SK-N-SH (cell line): ENCODE results near the gene TRIM42. TPM values are rescaled to one million over a fixed set of nuclear protein-coding genes. Genes with fewer than 3 reads are reported as not detected.

Experiments
- CTCF ChIA-PET: fragments of 300-600, 350-600 bp; formaldehyde crosslinking; extraction: SDS; loops from one replicate; lab custom pipeline; 2021; lab: Yijun Ruan, JAX
- POLR2A ChIA-PET: fragments of 350-600 bp; sonication (Branson Sonifier 250); formaldehyde crosslinking; extraction: SDS; loops from one replicate; lab custom pipeline; 2020; ENCODE audit warnings: antibody characterized with exemption, inconsistent platforms; lab: Yijun Ruan, JAX
- DNase-seq: peaks from one replicate; pipeline ENCODE4 v3.0.0; 2012
- H2AFZ ChIP-seq: fragments of 200-600 bp; sonication (generic); 2 replicates; pipeline ENCODE4 v1.8.1; 2016; ENCODE audit warnings: antibody characterized with exemption, mild to moderate bottlenecking, low read depth
- H3F3A ChIP-seq: fragments of 200-600 bp; sonication (generic); replicated peaks from 2 replicates; pipeline ENCODE3; 2016; ENCODE audit warnings: antibody characterized with exemption, mild to moderate bottlenecking; ENCODE audit not compliant: insufficient read depth
- H3K27ac ChIP-seq, 2 experiments: fragments of 200-500 bp in 1 of 2; fragments of 200-600 bp in 1 of 2; sonication (Bioruptor generic) in 1 of 2; sonication (generic), shearing (Covaris generic) in 1 of 2; 2 replicates each; pipeline versions ENCODE4 v1.5.1 to v1.6.1; 2014 to 2016; ENCODE audit warnings: low read depth in 2 of 2, inconsistent platforms in 1 of 2, low read length in 1 of 2, mild to moderate bottlenecking in 1 of 2, mixed read lengths in 1 of 2
- H3K27me3 ChIP-seq: fragments of 200-600 bp; sonication (generic), shearing (Covaris generic); 2 replicates; pipeline ENCODE4 v1.6.1; 2016; ENCODE audit warnings: mixed run types; ENCODE audit not compliant: insufficient read depth
- H3K36me3 ChIP-seq, 2 experiments: fragments of 200-500 bp in 1 of 2; fragments of 200-600 bp in 1 of 2; sonication (Bioruptor generic) in 1 of 2; sonication (generic) in 1 of 2; replicated peaks in 1 of 2; 2 replicates each; pipeline versions ENCODE3 to v1.5.1; 2014 to 2016; ENCODE audit warnings: low read length in 1 of 2, mild to moderate bottlenecking in 1 of 2; ENCODE audit not compliant: insufficient read depth in 2 of 2, control insufficient read depth in 1 of 2
- H3K4me1 ChIP-seq, 2 experiments: fragments of 200-500 bp in 1 of 2; fragments of 200-600 bp in 1 of 2; sonication (Bioruptor generic) in 1 of 2; sonication (generic), shearing (Covaris generic) in 1 of 2; 2 replicates each; pipeline versions ENCODE4 v1.5.1 to v1.6.1; 2014 to 2016; ENCODE audit warnings: low read depth in 1 of 2, low read length in 1 of 2, mixed run types in 1 of 2; ENCODE audit not compliant: insufficient read depth in 2 of 2, control insufficient read depth in 1 of 2
- H3K4me2 ChIP-seq: fragments of 200-600 bp; sonication (generic), shearing (Covaris generic); 2 replicates; pipeline ENCODE4 v1.6.1; 2017; ENCODE audit warnings: mixed run types
- H3K4me3 ChIP-seq, 2 experiments: fragments of 200-500 bp in 1 of 2; fragments of 200-600 bp in 1 of 2; sonication (Bioruptor generic) in 1 of 2; sonication (generic), shearing (Covaris generic) in 1 of 2; 2 replicates each; pipeline versions ENCODE4 v1.5.1 to v1.8.1; 2014 to 2016; ENCODE audit warnings: low read depth in 2 of 2, inconsistent platforms in 1 of 2, low read length in 1 of 2, mild to moderate bottlenecking in 1 of 2, mixed read lengths in 1 of 2, moderate library complexity in 1 of 2
- H3K79me2 ChIP-seq: fragments of 200-600 bp; sonication (generic); 2 replicates; pipeline ENCODE4 v1.8.1; 2017; ENCODE audit warnings: mild to moderate bottlenecking; ENCODE audit not compliant: insufficient read depth
- H3K9ac ChIP-seq: fragments of 200-600 bp; sonication (generic); 2 replicates; pipeline ENCODE4 v1.6.1; 2017; ENCODE audit warnings: mixed run types
- H3K9me2 ChIP-seq: fragments of 200-600 bp; sonication (generic); 2 replicates; pipeline ENCODE4 v1.6.1; 2017; ENCODE audit warnings: mixed run types
- H3K9me3 ChIP-seq: fragments of 200-600 bp; sonication (generic); 2 replicates; pipeline ENCODE4 v1.6.1; 2017; ENCODE audit warnings: mixed run types, mild to moderate bottlenecking, moderate library complexity
- H4K20me1 ChIP-seq: fragments of 200-600 bp; sonication (generic); 2 replicates; pipeline ENCODE4 v1.6.1; 2017; ENCODE audit warnings: mild to moderate bottlenecking, mixed run types; ENCODE audit not compliant: insufficient read depth
- EZH2phosphoT487 ChIP-seq: fragments of 200-600 bp; sonication (generic); IDR thresholded peaks from 2 replicates; pipeline ENCODE4 v1.6.1; 2017; ENCODE audit warnings: low read depth, mixed run types, mild to moderate bottlenecking, antibody characterized with exemption, moderate library complexity, borderline replicate concordance
- FOSL2 ChIP-seq: IDR thresholded peaks from 2 replicates; pipeline ENCODE4 v1.4.0; 2012; ENCODE audit warnings: low read depth, mild to moderate bottlenecking, moderate library complexity, borderline replicate concordance
- GABPA ChIP-seq: IDR thresholded peaks from 2 replicates; pipeline ENCODE4 v1.4.0; 2012; ENCODE audit warnings: low read depth, mild to moderate bottlenecking
- GATA2 ChIP-seq: sonication (generic); formaldehyde crosslinking; IDR thresholded peaks from 2 replicates; pipeline ENCODE4 v1.5.0; 2020; ENCODE audit warnings: mild to moderate bottlenecking, missing genetic modification reagents
- IRF3 ChIP-seq: fragments of 150-350 bp; IDR thresholded peaks from 2 replicates; pipeline ENCODE4 v1.6.1; 2016; ENCODE audit warnings: mild to moderate bottlenecking, low read depth, low read length
- JUND ChIP-seq: IDR thresholded peaks from 2 replicates; pipeline ENCODE4 v1.4.0; 2012
- MAX ChIP-seq: IDR thresholded peaks from 2 replicates; pipeline ENCODE4 v1.4.0; 2012; ENCODE audit warnings: low read depth
- MXI1 ChIP-seq: IDR thresholded peaks from 2 replicates; pipeline ENCODE4 v1.6.1; 2012; ENCODE audit warnings: mild to moderate bottlenecking, low read depth, low read length, improper control_type of control experiment
- NFIC ChIP-seq: IDR thresholded peaks from 2 replicates; pipeline ENCODE4 v1.4.0; 2012; ENCODE audit warnings: borderline replicate concordance
- NRF1 ChIP-seq: IDR thresholded peaks from 2 replicates; pipeline ENCODE4 v1.6.1; 2012; ENCODE audit warnings: low read depth, mild to moderate bottlenecking, low read length
- PBX3 ChIP-seq: IDR thresholded peaks from 2 replicates; pipeline ENCODE4; 2012
- POLR2AphosphoS5 ChIP-seq: IDR thresholded peaks from 2 replicates; pipeline ENCODE4 v1.6.1; 2012; ENCODE audit warnings: low read depth, low read length
- RCOR1 ChIP-seq: fragments of 150-350 bp; IDR thresholded peaks from 2 replicates; pipeline ENCODE4 v1.6.1; 2017; ENCODE audit warnings: antibody characterized with exemption, low read length
- RFX5 ChIP-seq: IDR thresholded peaks from 2 replicates; pipeline ENCODE4 v1.6.1; 2012; ENCODE audit warnings: mild to moderate bottlenecking, improper control_type of control experiment, low read length
- RXRA ChIP-seq: IDR thresholded peaks from 2 replicates; pipeline ENCODE4 v1.4.0; 2012; ENCODE audit warnings: low read depth, mild to moderate bottlenecking, borderline replicate concordance
- SMC3 ChIP-seq: IDR thresholded peaks from 2 replicates; pipeline ENCODE4 v1.6.1; 2012; ENCODE audit warnings: low read depth, low read length, improper control_type of control experiment
- TCF12 ChIP-seq: IDR thresholded peaks from 2 replicates; pipeline ENCODE4 v1.4.0; 2012
- YY1 ChIP-seq: IDR thresholded peaks from 2 replicates; pipeline ENCODE4 v1.4.0; 2012; ENCODE audit warnings: low read depth, mild to moderate bottlenecking
- ZBTB33 ChIP-seq: IDR thresholded peaks from 2 replicates; pipeline ENCODE4 v1.4.0; 2012; ENCODE audit warnings: low read depth, borderline replicate concordance
- WGBS: methylation state at CpG from one replicate; pipeline ENCODE4 v1.1.6; 2017; ENCODE audit warnings: low lambda C conversion rate; 5-methylcytosine and 5-hydroxymethylcytosine counted together
- polyA plus RNA-seq, 3 experiments: library from polyadenylated mRNA; depleted of rRNA; stranded (reverse); fragments of >200 nt; gene quantifications; 2 replicates each; pipeline ENCODE4 v1.2.3, GENCODE V29; 2012

Gene TRIM42
- polyA plus RNA-seq, 1 of the 3 experiments (the other 2 are of a cell fraction): not detected

DNA sequence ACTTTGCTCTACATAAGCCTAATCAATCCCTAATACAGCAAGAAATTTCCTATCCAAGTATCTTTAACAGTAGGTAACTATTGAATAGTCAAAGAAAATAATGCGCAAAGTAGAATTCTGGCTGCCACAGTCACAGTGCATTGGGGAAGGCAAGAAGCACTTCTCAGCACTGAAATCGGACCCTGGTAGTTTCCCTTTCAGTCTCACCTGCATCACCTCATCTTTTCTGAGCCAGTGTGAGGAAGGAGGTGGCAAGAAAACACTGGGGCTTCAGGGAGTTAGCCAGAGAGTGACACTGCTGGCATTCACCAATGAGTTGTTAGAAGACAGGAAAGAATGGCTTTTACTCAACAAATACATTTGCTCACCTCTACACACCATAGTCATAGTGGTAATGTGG is 8.3 kb downstream of the TRIM42 start (continued):
- TF ChIP-seq IRF3 (no peak), FOSL2 (no peak), MAX (no peak), NFIC (no peak), JUND (no peak)

DNA sequence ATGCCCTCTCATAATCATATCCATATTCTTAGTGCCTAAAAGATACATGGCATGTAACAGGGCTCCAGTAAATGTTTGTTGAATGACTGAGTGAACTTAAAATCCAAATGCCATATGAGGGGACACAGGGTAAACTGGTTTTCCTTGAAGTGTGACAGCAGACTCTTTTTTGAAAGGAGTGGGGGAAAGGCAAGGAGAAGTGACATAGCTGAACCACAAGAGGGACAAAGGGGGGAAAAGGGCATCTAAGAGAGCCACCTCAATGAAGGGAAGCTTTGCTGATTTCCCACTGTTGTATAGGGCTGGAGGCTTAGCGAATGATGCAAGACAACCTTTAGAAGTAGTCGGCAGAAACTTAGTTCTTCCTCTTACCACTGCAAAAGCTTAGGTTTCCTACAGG is 9.1 kb downstream of the TRIM42 start:
- ChIA-PET CTCF (no interaction called here), POLR2A (no interaction called here)
- no peak for DNase-seq
- Histone ChIP-seq H3K9ac (no peak overlapping the region), H3K79me2 (no peaks in the 10 kb centered on the region), H3K4me3 (no peak overlapping the region), H4K20me1 (no peaks in the 10 kb centered on the region), H3K27ac (no peak overlapping the region), H3K27me3 (no peaks in the 10 kb centered on the region), H3F3A (no peaks in the 10 kb centered on the region), H3K9me2 (no peaks in the 10 kb centered on the region), H2AFZ (no peak overlapping the region), H3K36me3 (no peaks in the 10 kb centered on the region), H3K4me1 (no peaks in the 10 kb centered on the region), H3K4me2 (no peak overlapping the region), H3K9me3 (no peaks in the 10 kb centered on the region)
- 13% methylated on average over 2 of the region's 2 CpGs for WGBS
- TF ChIP-seq IRF3 (no peak), RCOR1 (no peak), YY1 (no peak), RFX5 (no peak), MAX (no peak), TCF12 (no peak)

GRCh38 chr3:140695361-140696061 is 17.6 kb downstream of the TRIM42 start:
- Histone ChIP-seq H4K20me1 (no peaks in the 10 kb centered on the region), H3F3A (no peaks in the 10 kb centered on the region), H3K27me3 (no peaks in the 10 kb centered on the region), H3K79me2 (no peaks in the 10 kb centered on the region), H3K9me2 (no peaks in the 10 kb centered on the region), H3K4me1 (no peaks in the 10 kb centered on the region; a peak in 1 of 4 replicates), H2AFZ (no peak overlapping the region), H3K9ac (no peak overlapping the region), H3K36me3 (no peaks in the 10 kb centered on the region), H3K27ac (no peak overlapping the region), H3K4me2 (no peak overlapping the region), H3K4me3 (no peak overlapping the region), H3K9me3 (no peaks in the 10 kb centered on the region)
- POLR2A ChIA-PET: no interaction called here
- CTCF ChIA-PET: no interaction called here
- WGBS: 9% methylated on average over 5 of the region's 5 CpGs
- DNase-seq: no peak
- TF ChIP-seq MXI1 (no peak), GABPA (no peak), RXRA (no peak), EZH2phosphoT487 (no peak), POLR2AphosphoS5 (no peak), RCOR1 (no peak), ZBTB33 (no peak), SMC3 (no peak), NRF1 (no peak), PBX3 (no peak), GATA2 (no peak), RFX5 (no peak)
